Astrocyte (in vitro differentiated cells and primary cell): ENCODE results near the gene PKM. TPM values are rescaled to one million over a fixed set of nuclear protein-coding genes. Genes with fewer than 3 reads are reported as not detected.

Experiments
- DNase-seq: peaks from one replicate; pipeline ENCODE4 v3.0.0-alpha.2; 2010; ENCODE audit warnings: low read depth
- FAIRE-seq: peaks from 2 replicates; lab custom pipeline; 2011; peaks lifted over from hg19 to GRCh38; lab: Jason Lieb, UNC
- H2AFZ ChIP-seq: 2 replicates; pipeline ENCODE4 v1.6.0; 2012; ENCODE audit warnings: low read depth, low read length, inconsistent platforms
- H3K27ac ChIP-seq: 2 replicates; pipeline ENCODE4 v1.5.1; 2011; ENCODE audit warnings: low read depth, low read length, inconsistent platforms
- H3K27me3 ChIP-seq: 2 replicates; pipeline ENCODE4 v1.6.0; 2011; ENCODE audit warnings: low read length, inconsistent platforms; ENCODE audit not compliant: insufficient read depth
- H3K36me3 ChIP-seq: 2 replicates; pipeline ENCODE4 v1.5.1; 2011; ENCODE audit warnings: low read length, inconsistent platforms; ENCODE audit not compliant: insufficient read depth
- H3K4me1 ChIP-seq: 2 replicates; pipeline ENCODE4 v1.5.1; 2011; ENCODE audit warnings: low read length, inconsistent platforms; ENCODE audit not compliant: insufficient read depth
- H3K4me2 ChIP-seq: 2 replicates; pipeline ENCODE4 v1.6.0; 2012; ENCODE audit warnings: low read length, inconsistent platforms
- H3K4me3 ChIP-seq: 2 replicates; pipeline ENCODE4 v1.5.1; 2011; ENCODE audit warnings: low read depth, mild to moderate bottlenecking, low read length, inconsistent platforms; ENCODE audit not compliant: insufficient read depth
- H3K79me2 ChIP-seq: 2 replicates; pipeline ENCODE4 v1.6.0; 2012; ENCODE audit warnings: mild to moderate bottlenecking, low read length, inconsistent platforms; ENCODE audit not compliant: insufficient read depth
- H3K9ac ChIP-seq: 2 replicates; pipeline ENCODE4 v1.6.0; 2012; ENCODE audit warnings: mild to moderate bottlenecking, low read length, inconsistent platforms
- H3K9me3 ChIP-seq: 2 replicates; pipeline ENCODE4 v1.5.1; 2012; ENCODE audit warnings: low read depth, mild to moderate bottlenecking, low read length, inconsistent platforms; ENCODE audit not compliant: insufficient read depth
- H4K20me1 ChIP-seq: 2 replicates; pipeline ENCODE4 v1.6.0; 2012; ENCODE audit warnings: low read length, inconsistent platforms; ENCODE audit not compliant: insufficient read depth
- H3K27ac Mint-ChIP-seq: one replicate; pipeline ENCODE4 v1.8.0; 2021; ENCODE audit warnings: mild to moderate bottlenecking, mixed read lengths; ENCODE audit not compliant: unreplicated experiment
- H3K27me3 Mint-ChIP-seq: one replicate; pipeline ENCODE4 v1.8.0; 2021; ENCODE audit warnings: low read depth, mixed read lengths; ENCODE audit not compliant: unreplicated experiment
- H3K36me3 Mint-ChIP-seq: one replicate; pipeline ENCODE4 v1.8.0; 2021; ENCODE audit warnings: low read depth, mixed read lengths; ENCODE audit not compliant: unreplicated experiment
- H3K4me1 Mint-ChIP-seq: one replicate; pipeline ENCODE4 v1.8.0; 2021; ENCODE audit warnings: low read depth, mixed read lengths; ENCODE audit not compliant: unreplicated experiment
- H3K4me3 Mint-ChIP-seq: one replicate; pipeline ENCODE4 v1.8.0; 2021; ENCODE audit warnings: mild to moderate bottlenecking, moderate library complexity, mixed read lengths; ENCODE audit not compliant: unreplicated experiment
- H3K9me3 Mint-ChIP-seq: one replicate; pipeline ENCODE4 v1.8.0; 2021; ENCODE audit warnings: mild to moderate bottlenecking, mixed read lengths; ENCODE audit not compliant: unreplicated experiment
- CTCF ChIP-seq: IDR thresholded peaks from 2 replicates; pipeline ENCODE4 v1.5.1; 2011; ENCODE audit warnings: low read depth, mild to moderate bottlenecking, inconsistent platforms, low read length, moderate library complexity; ENCODE audit not compliant: insufficient read depth
- EZH2 ChIP-seq: IDR thresholded peaks from 2 replicates; pipeline ENCODE4 v1.6.1; 2012; ENCODE audit warnings: mild to moderate bottlenecking, low read length, inconsistent platforms; ENCODE audit not compliant: insufficient read depth
- total RNA-seq: library from RNA; stranded (reverse); gene quantifications from 2 replicates; pipeline ENCODE4 v1.2.1, GENCODE V29; 2021

Gene PKM
- total RNA-seq, 1 donor from 2014 or later, result 2,288 TPM

- H3K4me2 ChIP-seq, result no peak overlapping the region
- H3K9ac ChIP-seq, result no peak overlapping the region
- H3K27ac Mint-ChIP-seq, result no peak overlapping the region
- H4K20me1 ChIP-seq, result no peaks in the 10 kb centered on the region
- H3K27ac ChIP-seq, result no peak overlapping the region
- no peak for FAIRE-seq
- H3K36me3 Mint-ChIP-seq, result no peaks in the 10 kb centered on the region
- no peak for TF ChIP-seq EZH2
- no peak for TF ChIP-seq CTCF
- no peaks in the 10 kb centered on the region for H3K79me2 ChIP-seq
- H3K36me3 ChIP-seq, result no peaks in the 10 kb centered on the region
- no peak for DNase-seq
- H3K4me3 Mint-ChIP-seq, result no peak overlapping the region
- H3K9me3 ChIP-seq, result no peaks in the 10 kb centered on the region
- H3K4me1 Mint-ChIP-seq, result no peaks in the 10 kb centered on the region
- H2AFZ ChIP-seq, result no peak overlapping the region
- H3K4me3 ChIP-seq, result no peak overlapping the region
- H3K9me3 Mint-ChIP-seq, result no peaks in the 10 kb centered on the region
- H3K27me3 ChIP-seq, result peaks cover 14% of the 10 kb centered on the region
- peaks cover 11% of the 10 kb centered on the region for H3K4me1 ChIP-seq
- H3K27me3 Mint-ChIP-seq, result peaks cover 4% of the 10 kb centered on the region
These were observed 48.7 kb downstream of the PKM start for GRCh38 chr15:72182244-72182643.

GRCh38 chr15:72180761-72181324 is 50.1 kb downstream of the PKM start:
- FAIRE-seq (no peak), DNase-seq (no peak)
- no peaks in the 10 kb centered on the region for H3K4me1 Mint-ChIP-seq
- Histone ChIP-seq H3K27ac (no peak overlapping the region), H3K27me3 (peaks cover 15% of the 10 kb centered on the region), H3K79me2 (no peaks in the 10 kb centered on the region), H3K4me2 (no peak overlapping the region), H3K4me3 (no peak overlapping the region), H2AFZ (no peak overlapping the region), H3K36me3 (no peaks in the 10 kb centered on the region), H3K9me3 (no peaks in the 10 kb centered on the region), H4K20me1 (no peaks in the 10 kb centered on the region), H3K9ac (no peak overlapping the region), H3K4me1 (peaks cover 11% of the 10 kb centered on the region)
- no peaks in the 10 kb centered on the region for H3K9me3 Mint-ChIP-seq
- no peak overlapping the region for H3K4me3 Mint-ChIP-seq
- H3K27me3 Mint-ChIP-seq, result peaks cover 7% of the 10 kb centered on the region
- H3K36me3 Mint-ChIP-seq, result no peaks in the 10 kb centered on the region
- H3K27ac Mint-ChIP-seq, result no peak overlapping the region
- TF ChIP-seq EZH2 (no peak), CTCF (no peak)

- DNase-seq (no peak), FAIRE-seq (no peak)
- Mint-ChIP-seq H3K27me3 (peaks cover 15% of the 10 kb centered on the region), H3K4me1 (no peaks in the 10 kb centered on the region), H3K27ac (no peak overlapping the region), H3K4me3 (no peak overlapping the region), H3K9me3 (no peaks in the 10 kb centered on the region), H3K36me3 (peaks cover 2% of the 10 kb centered on the region)
- H2AFZ ChIP-seq, result no peak overlapping the region
- no peaks in the 10 kb centered on the region for H4K20me1 ChIP-seq
- H3K27ac ChIP-seq, result no peak overlapping the region
- H3K79me2 ChIP-seq, result no peaks in the 10 kb centered on the region
- no peaks in the 10 kb centered on the region for H3K9me3 ChIP-seq
- H3K4me1 ChIP-seq, result peaks cover 11% of the 10 kb centered on the region
- no peak overlapping the region for H3K9ac ChIP-seq
- H3K4me3 ChIP-seq, result no peak overlapping the region
- TF ChIP-seq EZH2 (no peak), CTCF (no peak)
- H3K27me3 ChIP-seq, result peaks cover 16% of the 10 kb centered on the region
- no peaks in the 10 kb centered on the region for H3K36me3 ChIP-seq
- no peak overlapping the region for H3K4me2 ChIP-seq
These were observed 50.9 kb downstream of the PKM start for GRCh38 chr15:72179950-72180581.
